Naive thymus-derived CD8-positive, alpha-beta T cell (primary cell): Measurements from ENCODE around the gene SCAPER. TPM values are rescaled to one million over a fixed set of nuclear protein-coding genes. Genes with fewer than 3 reads are reported as not detected.

Experiments
- ATAC-seq, 2 donors: fragments of 150-1000 bp; cut with Tn5 transposase in 1 of 2; sonication (Bioruptor Pico), chemical (Tn5 transposase) in 1 of 2; 1 replicate in 1 of 2; 2 replicates in 1 of 2; pipeline ENCODE4 v1.10.0; 2021; ENCODE audit warnings: mild to moderate bottlenecking in 2 of 2, moderate library complexity in 2 of 2
- POLR2A ChIA-PET: fragments of 350-600 bp; sonication (Branson Sonifier 250); formaldehyde crosslinking; loops from one replicate; lab custom pipeline; 2021; ENCODE audit warnings: antibody characterized with exemption; lab: Charles Lee
- DNase-seq, 10 donors: peaks; one replicate each; pipeline versions ENCODE4 v3.0.0 to v3.0.0-alpha.2; 2020 to 2022
- H3K27ac Mint-ChIP-seq, 10 donors: one replicate each; pipeline ENCODE4 v1.8.0; 2020 to 2022; ENCODE audit warnings: mild to moderate bottlenecking in 10 of 10, mixed read lengths in 10 of 10, moderate library complexity in 4 of 10, inconsistent platforms in 1 of 10
- H3K27me3 Mint-ChIP-seq, 5 donors: one replicate each; pipeline ENCODE4 v1.8.0; 2021 to 2022; ENCODE audit warnings: mixed read lengths in 5 of 5
- H3K36me3 Mint-ChIP-seq, 3 donors: one replicate each; pipeline ENCODE4 v1.8.0; 2020 to 2022; ENCODE audit warnings: mixed read lengths in 3 of 3, mild to moderate bottlenecking in 2 of 3, inconsistent platforms in 1 of 3
- H3K4me1 Mint-ChIP-seq, 4 donors: one replicate each; pipeline ENCODE4 v1.8.0; 2021 to 2022; ENCODE audit warnings: mixed read lengths in 4 of 4
- H3K4me3 Mint-ChIP-seq, 10 donors: one replicate each; pipeline ENCODE4 v1.8.0; 2020 to 2022; ENCODE audit warnings: mild to moderate bottlenecking in 10 of 10, mixed read lengths in 10 of 10, moderate library complexity in 6 of 10, inconsistent platforms in 1 of 10
- H3K9me3 Mint-ChIP-seq, 9 donors: one replicate each; pipeline ENCODE4 v1.8.0; 2020 to 2022; ENCODE audit warnings: mixed read lengths in 9 of 9, mild to moderate bottlenecking in 3 of 9, inconsistent platforms in 1 of 9, moderate library complexity in 1 of 9
- polyA plus RNA-seq, 3 donors: library from polyadenylated mRNA; unstranded; fragments of 300-500 nt; fragmentation: Illumina TruSeq; gene quantifications; one replicate each; pipeline ENCODE4 v1.2.3, GENCODE V29; 2021
- total RNA-seq, 8 experiments: library from RNA in 2 of 8; stranded (reverse) in 2 of 8; gene quantifications; one replicate each; pipeline ENCODE4 v1.2.3 and lab custom pipeline; 2021 to 2026

SCAPER gene
- total and polyA plus RNA-seq, 5 experiments from 2014 or later, result 12.3 to 58.5 (median 17.7) TPM

GRCh38 chr15:76483752-76484151 is 421.4 kb downstream of the SCAPER start:
- H3K4me3 Mint-ChIP-seq, result no peak overlapping the region
- no peaks in the 10 kb centered on the region for H3K27me3 Mint-ChIP-seq
- ATAC-seq (no peak), DNase-seq (no peak)
- peaks cover 0 to 6% (median 2%) of the 10 kb centered on the region in 9 donors for H3K9me3 Mint-ChIP-seq
- H3K4me1 Mint-ChIP-seq, result no peaks in the 10 kb centered on the region
- POLR2A ChIA-PET, result no interaction called here
- peaks cover 3 to 12% (median 7%) of the 10 kb centered on the region in 3 donors for H3K36me3 Mint-ChIP-seq
- H3K27ac Mint-ChIP-seq, result no peak overlapping the region

- no peak for DNase-seq
- Mint-ChIP-seq H3K4me1 (no peaks in the 10 kb centered on the region), H3K27me3 (no peaks in the 10 kb centered on the region), H3K4me3 (no peak overlapping the region), H3K36me3 (peaks cover 3 to 12% (median 7%) of the 10 kb centered on the region in 3 donors), H3K9me3 (peaks cover 0 to 6% (median 2%) of the 10 kb centered on the region in 9 donors), H3K27ac (no peak overlapping the region)
- no peak for ATAC-seq
- POLR2A ChIA-PET, result no interaction called here
Observed at GRCh38 chr15:76483018-76483417, 422.1 kb downstream of the SCAPER start.

GRCh38 chr15:76480267-76480666 is 424.9 kb downstream of the SCAPER start:
- H3K4me1 Mint-ChIP-seq, result no peaks in the 10 kb centered on the region
- peaks cover 0 to 7% (median 1%) of the 10 kb centered on the region in 3 donors for H3K36me3 Mint-ChIP-seq
- H3K27me3 Mint-ChIP-seq, result no peaks in the 10 kb centered on the region
- H3K4me3 Mint-ChIP-seq, result no peak overlapping the region
- no peak for DNase-seq
- no peak overlapping the region for H3K27ac Mint-ChIP-seq
- H3K9me3 Mint-ChIP-seq, result peaks cover 0 to 3% (median 0%) of the 10 kb centered on the region in 9 donors
- no peak for ATAC-seq
- POLR2A ChIA-PET, result no interaction called here

GRCh38 chr15:76470691-76471090 is 434.4 kb downstream of the SCAPER start:
- Mint-ChIP-seq H3K36me3 (peaks cover 66 to 70% (median 67%) of the 10 kb centered on the region in 3 donors), H3K9me3 (peaks cover 8 to 42% (median 26%) of the 10 kb centered on the region in 9 donors), H3K27ac (peak overlapping the region in 1 of 10 donors; percentile 59), H3K27me3 (peaks cover 0 to 4% (median 0%) of the 10 kb centered on the region in 5 donors), H3K4me1 (no peaks in the 10 kb centered on the region), H3K4me3 (no peak overlapping the region)
- POLR2A ChIA-PET, result no interaction called here
- no peak for ATAC-seq
- no peak for DNase-seq

- Mint-ChIP-seq H3K27ac (no peak overlapping the region), H3K4me3 (no peak overlapping the region), H3K27me3 (peaks cover 0 to 4% (median 0%) of the 10 kb centered on the region in 5 donors), H3K9me3 (peaks cover 11 to 48% (median 28%) of the 10 kb centered on the region in 9 donors), H3K4me1 (no peaks in the 10 kb centered on the region), H3K36me3 (peaks cover 77 to 84% (median 81%) of the 10 kb centered on the region in 3 donors)
- POLR2A ChIA-PET, result no interaction called here
- no peak for DNase-seq
- ATAC-seq, result no peak
Observed at GRCh38 chr15:76468722-76469121, 436.4 kb downstream of the SCAPER start.

- Mint-ChIP-seq H3K27me3 (peaks cover 0 to 4% (median 0%) of the 10 kb centered on the region in 5 donors), H3K27ac (no peak overlapping the region), H3K4me1 (no peaks in the 10 kb centered on the region), H3K36me3 (peaks cover 87 to 92% (median 88%) of the 10 kb centered on the region in 3 donors), H3K4me3 (no peak overlapping the region), H3K9me3 (peaks cover 11 to 48% (median 28%) of the 10 kb centered on the region in 9 donors)
- DNase-seq (no peak), ATAC-seq (no peak)
- POLR2A ChIA-PET, result no interaction called here
Observed at GRCh38 chr15:76467136-76467535, 438.0 kb downstream of the SCAPER start.

- DNase-seq (no peak), ATAC-seq (no peak)
- Mint-ChIP-seq H3K36me3 (peaks cover 79 to 90% (median 89%) of the 10 kb centered on the region in 3 donors), H3K27ac (no peak overlapping the region), H3K9me3 (peaks cover 10 to 48% (median 27%) of the 10 kb centered on the region in 9 donors), H3K27me3 (peaks cover 0 to 4% (median 0%) of the 10 kb centered on the region in 5 donors), H3K4me3 (no peak overlapping the region), H3K4me1 (no peaks in the 10 kb centered on the region)
- POLR2A ChIA-PET, result no interaction called here
Observed at GRCh38 chr15:76465728-76466127, 439.4 kb downstream of the SCAPER start.

GRCh38 chr15:76464247-76464646 is 440.9 kb downstream of the SCAPER start:
- no peak for DNase-seq
- H3K4me3 Mint-ChIP-seq, result no peak overlapping the region
- H3K27me3 Mint-ChIP-seq, result peaks cover 0 to 4% (median 0%) of the 10 kb centered on the region in 5 donors
- H3K4me1 Mint-ChIP-seq, result no peaks in the 10 kb centered on the region
- peaks cover 10 to 38% (median 25%) of the 10 kb centered on the region in 9 donors for H3K9me3 Mint-ChIP-seq
- POLR2A ChIA-PET, result no interaction called here
- no peak overlapping the region for H3K27ac Mint-ChIP-seq
- H3K36me3 Mint-ChIP-seq, result peaks cover 67 to 81% (median 78%) of the 10 kb centered on the region in 3 donors
- ATAC-seq, result no peak

- Mint-ChIP-seq H3K36me3 (peaks cover 35 to 48% (median 44%) of the 10 kb centered on the region in 3 donors), H3K27ac (no peak overlapping the region), H3K27me3 (peaks cover 0 to 1% (median 0%) of the 10 kb centered on the region in 5 donors), H3K4me3 (no peak overlapping the region), H3K9me3 (peaks cover 0 to 12% (median 5%) of the 10 kb centered on the region in 9 donors), H3K4me1 (no peaks in the 10 kb centered on the region)
- ATAC-seq (no peak), DNase-seq (no peak)
- POLR2A ChIA-PET, result no interaction called here
Observed at GRCh38 chr15:76460871-76461270, 444.3 kb downstream of the SCAPER start.

GRCh38 chr15:76460347-76460746 is 444.8 kb downstream of the SCAPER start:
- no peak for ATAC-seq
- no peak for DNase-seq
- Mint-ChIP-seq H3K27ac (no peak overlapping the region), H3K27me3 (peaks cover 0 to 1% (median 0%) of the 10 kb centered on the region in 5 donors), H3K9me3 (peaks cover 0 to 10% (median under 1%) of the 10 kb centered on the region in 9 donors), H3K36me3 (peaks cover 30 to 43% (median 39%) of the 10 kb centered on the region in 3 donors), H3K4me3 (no peak overlapping the region), H3K4me1 (no peaks in the 10 kb centered on the region)
- POLR2A ChIA-PET, result no interaction called here

- Mint-ChIP-seq H3K4me1 (no peaks in the 10 kb centered on the region), H3K27me3 (no peaks in the 10 kb centered on the region), H3K4me3 (no peak overlapping the region), H3K27ac (no peak overlapping the region), H3K36me3 (peaks cover 0 to 12% (median 4%) of the 10 kb centered on the region in 3 donors), H3K9me3 (no peaks in the 10 kb centered on the region)
- DNase-seq (no peak), ATAC-seq (no peak)
- POLR2A ChIA-PET, result no interaction called here
Observed at GRCh38 chr15:76451540-76451939, 453.6 kb downstream of the SCAPER start.

GRCh38 chr15:76449455-76449854 is 455.7 kb downstream of the SCAPER start:
- no peaks in the 10 kb centered on the region for H3K9me3 Mint-ChIP-seq
- H3K4me1 Mint-ChIP-seq, result no peaks in the 10 kb centered on the region
- H3K27me3 Mint-ChIP-seq, result no peaks in the 10 kb centered on the region
- H3K4me3 Mint-ChIP-seq, result no peak overlapping the region
- no peak overlapping the region for H3K27ac Mint-ChIP-seq
- POLR2A ChIA-PET, result no interaction called here
- no peak for ATAC-seq
- DNase-seq, result no peak
- H3K36me3 Mint-ChIP-seq, result peaks cover 0 to 15% (median 4%) of the 10 kb centered on the region in 3 donors

GRCh38 chr15:76448755-76449154 is 456.4 kb downstream of the SCAPER start:
- H3K9me3 Mint-ChIP-seq, result no peaks in the 10 kb centered on the region
- H3K36me3 Mint-ChIP-seq, result peaks cover 0 to 15% (median 4%) of the 10 kb centered on the region in 3 donors
- H3K27ac Mint-ChIP-seq, result no peak overlapping the region
- DNase-seq (no peak), ATAC-seq (no peak)
- POLR2A ChIA-PET, result no interaction called here
- H3K27me3 Mint-ChIP-seq, result no peaks in the 10 kb centered on the region
- no peak overlapping the region for H3K4me3 Mint-ChIP-seq
- no peaks in the 10 kb centered on the region for H3K4me1 Mint-ChIP-seq
